Chondrocyte (in vitro differentiated cells): ENCODE measurements around the gene KRTAP10-11. TPM values are rescaled to one million over a fixed set of nuclear protein-coding genes. Genes with fewer than 3 reads are reported as not detected.

Experiments used
- DNase-seq: peaks from one replicate; pipeline ENCODE4 v3.0.0; 2021; ENCODE audit warnings: mixed read lengths, low spot score
- H3K27ac Mint-ChIP-seq: one replicate; pipeline ENCODE4 v1.8.0; 2021; ENCODE audit warnings: mild to moderate bottlenecking, moderate library complexity, mixed read lengths; ENCODE audit not compliant: unreplicated experiment
- H3K27me3 Mint-ChIP-seq: 2 replicates; pipeline ENCODE4 v1.8.0; 2021; ENCODE audit warnings: low read depth, mixed read lengths
- H3K36me3 Mint-ChIP-seq: 2 replicates; pipeline ENCODE4 v1.8.0; 2021; ENCODE audit warnings: low read depth, mixed read lengths
- H3K4me1 Mint-ChIP-seq: 2 replicates; pipeline ENCODE4 v1.8.0; 2021; ENCODE audit warnings: low read depth, mild to moderate bottlenecking, mixed read lengths
- H3K4me3 Mint-ChIP-seq: one replicate; pipeline ENCODE4 v1.8.0; 2021; ENCODE audit warnings: mild to moderate bottlenecking, moderate library complexity, mixed read lengths; ENCODE audit not compliant: unreplicated experiment
- H3K9me3 Mint-ChIP-seq: 2 replicates; pipeline ENCODE4 v1.8.0; 2021; ENCODE audit warnings: low read depth, mixed read lengths
- total RNA-seq: library from RNA; stranded (reverse); gene quantifications from 3 replicates; pipeline ENCODE4 v1.2.1, GENCODE V29; 2021
- TF ChIP-seq, protein P1 (sequence below): fragments of 200-600 bp; sonication (generic); IDR thresholded peaks from 2 replicates; pipeline ENCODE4 v1.5.0; 2021; ENCODE audit warnings: antibody characterized with exemption, mild to moderate bottlenecking, moderate library complexity

The KRTAP10-11 gene
- total RNA-seq, 1 donor from 2014 or later, result not detected

DNA sequence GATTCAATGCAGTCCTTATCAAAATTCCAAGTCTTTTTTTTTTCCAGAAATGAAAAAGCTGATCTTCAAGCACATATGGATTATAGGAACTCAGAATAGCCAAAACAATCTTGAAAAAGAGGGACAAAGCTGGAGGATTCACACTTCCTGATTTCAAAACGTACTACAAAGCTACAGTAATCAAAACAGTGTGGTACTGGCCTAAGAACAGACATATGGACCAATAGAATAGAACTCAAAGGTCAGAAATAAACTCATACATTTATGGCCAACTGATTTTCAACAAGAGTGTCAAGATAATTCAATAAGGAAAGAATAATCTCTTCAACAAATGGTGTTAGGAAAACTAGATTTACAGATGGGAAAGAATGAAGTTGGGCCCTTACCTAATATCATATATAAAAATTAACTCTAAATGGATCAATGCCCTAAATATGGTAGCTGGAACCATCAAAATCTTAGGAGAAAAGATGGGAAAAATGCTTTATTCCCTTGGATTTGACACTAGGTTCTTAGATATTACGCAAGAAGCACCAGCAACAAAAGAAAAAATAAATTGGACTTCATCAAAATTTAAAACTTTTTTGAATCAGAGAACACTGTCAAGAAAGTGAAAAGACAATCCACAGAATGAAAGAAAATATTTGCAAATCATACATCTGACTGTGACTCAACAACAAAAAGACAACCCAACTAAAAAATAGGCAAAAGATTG, 46.7 kb downstream of the KRTAP10-11 start:
- no peak overlapping the region for H3K27ac Mint-ChIP-seq
- no peak for DNase-seq
- peaks cover 5% of the 10 kb centered on the region for H3K36me3 Mint-ChIP-seq
- H3K4me1 Mint-ChIP-seq, result peaks cover 9% of the 10 kb centered on the region
- no peak overlapping the region for H3K4me3 Mint-ChIP-seq
- H3K27me3 Mint-ChIP-seq, result peaks cover 48% of the 10 kb centered on the region
- peaks cover 19% of the 10 kb centered on the region for H3K9me3 Mint-ChIP-seq
- TF ChIP-seq, protein P1, sequence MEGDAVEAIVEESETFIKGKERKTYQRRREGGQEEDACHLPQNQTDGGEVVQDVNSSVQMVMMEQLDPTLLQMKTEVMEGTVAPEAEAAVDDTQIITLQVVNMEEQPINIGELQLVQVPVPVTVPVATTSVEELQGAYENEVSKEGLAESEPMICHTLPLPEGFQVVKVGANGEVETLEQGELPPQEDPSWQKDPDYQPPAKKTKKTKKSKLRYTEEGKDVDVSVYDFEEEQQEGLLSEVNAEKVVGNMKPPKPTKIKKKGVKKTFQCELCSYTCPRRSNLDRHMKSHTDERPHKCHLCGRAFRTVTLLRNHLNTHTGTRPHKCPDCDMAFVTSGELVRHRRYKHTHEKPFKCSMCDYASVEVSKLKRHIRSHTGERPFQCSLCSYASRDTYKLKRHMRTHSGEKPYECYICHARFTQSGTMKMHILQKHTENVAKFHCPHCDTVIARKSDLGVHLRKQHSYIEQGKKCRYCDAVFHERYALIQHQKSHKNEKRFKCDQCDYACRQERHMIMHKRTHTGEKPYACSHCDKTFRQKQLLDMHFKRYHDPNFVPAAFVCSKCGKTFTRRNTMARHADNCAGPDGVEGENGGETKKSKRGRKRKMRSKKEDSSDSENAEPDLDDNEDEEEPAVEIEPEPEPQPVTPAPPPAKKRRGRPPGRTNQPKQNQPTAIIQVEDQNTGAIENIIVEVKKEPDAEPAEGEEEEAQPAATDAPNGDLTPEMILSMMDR, result no peak

DNA sequence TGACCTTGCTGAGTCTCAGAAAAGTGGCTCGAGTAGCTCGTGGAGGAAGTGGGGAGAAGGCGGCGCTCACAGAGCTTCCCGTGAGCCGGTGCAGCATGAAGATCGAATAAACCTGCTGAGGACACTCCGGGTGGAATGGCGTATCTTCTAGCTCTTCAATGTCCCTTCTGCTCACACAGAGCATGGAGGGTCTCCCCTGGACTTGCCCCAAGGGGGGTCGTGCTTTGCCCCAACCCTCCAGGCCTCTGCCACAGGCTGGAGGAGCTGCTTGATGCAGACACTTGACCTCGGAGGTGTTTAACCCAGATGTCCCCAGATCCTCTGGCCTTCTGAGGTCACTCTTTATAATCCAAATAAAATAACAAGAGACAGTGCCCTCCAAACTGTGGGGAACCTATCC, 48.6 kb downstream of the KRTAP10-11 start:
- no peak for DNase-seq
- TF ChIP-seq, protein P1, result no peak
- H3K36me3 Mint-ChIP-seq, result peaks cover 5% of the 10 kb centered on the region
- H3K27ac Mint-ChIP-seq, result no peak overlapping the region
- peaks cover 17% of the 10 kb centered on the region for H3K4me1 Mint-ChIP-seq
- no peak overlapping the region for H3K4me3 Mint-ChIP-seq
- H3K9me3 Mint-ChIP-seq, result peaks cover 19% of the 10 kb centered on the region
- peaks cover 53% of the 10 kb centered on the region for H3K27me3 Mint-ChIP-seq

DNA sequence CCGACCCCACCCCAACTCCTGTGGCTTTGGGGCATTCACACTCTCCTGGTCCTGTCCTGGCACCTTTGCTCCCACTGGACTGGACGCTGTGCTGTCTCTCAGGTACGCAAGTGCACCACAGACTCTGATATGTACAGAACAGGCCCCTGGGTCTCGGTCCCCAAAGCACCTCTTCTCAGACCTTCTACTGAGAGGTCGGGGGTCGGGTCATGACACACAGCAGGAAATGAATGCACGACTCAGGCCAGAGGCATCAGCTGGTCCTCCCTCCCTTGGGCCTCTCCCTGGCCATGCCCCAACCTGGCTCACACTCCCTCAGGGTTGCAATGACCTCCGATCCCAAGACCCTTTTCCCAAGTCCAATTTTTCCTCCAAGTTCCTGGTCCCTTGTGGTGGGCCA, 49.0 kb downstream of the KRTAP10-11 start:
- no peak for DNase-seq
- Mint-ChIP-seq H3K4me1 (peaks cover 17% of the 10 kb centered on the region), H3K36me3 (peaks cover 5% of the 10 kb centered on the region), H3K9me3 (peaks cover 19% of the 10 kb centered on the region), H3K27ac (no peak overlapping the region), H3K4me3 (no peak overlapping the region), H3K27me3 (peaks cover 54% of the 10 kb centered on the region)
- TF ChIP-seq, protein P1, result no peak

DNA sequence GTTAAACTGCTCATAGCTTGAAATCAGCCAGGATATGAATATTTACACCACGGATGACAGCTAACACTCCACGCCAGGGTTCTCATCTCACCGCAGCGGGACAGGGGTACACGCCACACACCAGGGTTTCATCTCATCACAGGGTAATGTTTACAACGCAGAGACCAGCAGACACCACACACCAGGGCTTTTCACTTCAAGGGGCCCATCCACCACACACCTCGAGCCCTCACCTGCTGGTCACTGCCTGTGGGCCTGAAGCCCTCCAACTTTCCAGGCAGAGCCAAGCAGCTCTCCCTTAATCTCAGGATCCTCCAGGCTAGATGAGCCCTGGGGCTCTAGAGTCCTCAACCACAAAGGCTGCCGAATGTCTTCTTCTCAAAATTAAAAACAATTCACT, 49.4 kb downstream of the KRTAP10-11 start:
- H3K4me1 Mint-ChIP-seq, result peaks cover 17% of the 10 kb centered on the region
- TF ChIP-seq, protein P1, result no peak
- no peak for DNase-seq
- peaks cover 5% of the 10 kb centered on the region for H3K36me3 Mint-ChIP-seq
- H3K27ac Mint-ChIP-seq, result no peak overlapping the region
- no peak overlapping the region for H3K4me3 Mint-ChIP-seq
- H3K9me3 Mint-ChIP-seq, result peaks cover 19% of the 10 kb centered on the region
- peaks cover 51% of the 10 kb centered on the region for H3K27me3 Mint-ChIP-seq

DNA sequence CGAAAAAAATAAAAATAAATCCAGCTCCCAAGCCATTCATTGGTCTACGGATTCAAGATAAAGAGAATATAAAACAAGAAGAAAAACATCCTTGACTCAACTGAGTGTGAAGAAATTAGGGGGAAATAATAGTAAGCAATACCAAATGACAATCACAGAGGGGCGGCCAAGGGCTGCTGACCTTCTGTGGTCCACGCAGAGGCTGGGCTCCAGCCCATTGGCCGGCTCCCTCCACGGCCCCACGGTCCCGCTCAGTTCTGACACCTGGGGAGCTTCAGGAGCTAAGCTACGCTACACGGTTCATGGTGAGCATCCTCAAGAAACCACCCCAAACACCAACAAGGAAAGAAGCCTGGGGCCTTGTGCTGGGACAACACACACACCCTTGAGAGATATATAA, 50.4 kb downstream of the KRTAP10-11 start:
- Mint-ChIP-seq H3K4me1 (peaks cover 17% of the 10 kb centered on the region), H3K9me3 (peaks cover 19% of the 10 kb centered on the region), H3K27me3 (peaks cover 54% of the 10 kb centered on the region), H3K36me3 (peaks cover 5% of the 10 kb centered on the region), H3K27ac (no peak overlapping the region), H3K4me3 (no peak overlapping the region)
- TF ChIP-seq, protein P1, result no peak
- DNase-seq, result no peak

Other genes with a start within 250 kb of the KRTAP10-11 start
- gene LRRC3, start 190.9 kb upstream of the KRTAP10-11 start, total RNA-seq, result 3.3 to 8.0 TPM (median 7.4 TPM) in 3 replicates
- gene KRTAP10-1, start 106.2 kb upstream of the KRTAP10-11 start, total RNA-seq, result not detected in 3 replicates
- gene KRTAP10-2, start 94.9 kb upstream of the KRTAP10-11 start, total RNA-seq, result not detected in 3 replicates
- gene KRTAP10-3, start 87.6 kb upstream of the KRTAP10-11 start, total RNA-seq, result not detected in 3 replicates
- gene KRTAP10-4, start 72.7 kb upstream of the KRTAP10-11 start, total RNA-seq, result not detected in 3 replicates
- not detected in 3 replicates for gene KRTAP10-5, start 65.8 kb upstream of the KRTAP10-11 start, total RNA-seq
- gene KRTAP10-6, start 53.9 kb upstream of the KRTAP10-11 start, total RNA-seq, result not detected in 3 replicates
- gene KRTAP10-7, start 45.8 kb upstream of the KRTAP10-11 start, total RNA-seq, result not detected in 3 replicates
- gene KRTAP10-8, start 34.3 kb upstream of the KRTAP10-11 start, total RNA-seq, result not detected in 3 replicates
- gene KRTAP10-9, start 19.3 kb upstream of the KRTAP10-11 start, total RNA-seq, result not detected in 3 replicates
- not detected in 3 replicates for gene KRTAP10-10, start 9.1 kb upstream of the KRTAP10-11 start, total RNA-seq
- not detected in 3 replicates for gene KRTAP12-4, start 8.2 kb downstream of the KRTAP10-11 start, total RNA-seq
- gene KRTAP12-3, start 11.5 kb downstream of the KRTAP10-11 start, total RNA-seq, result not detected in 3 replicates
- gene KRTAP12-2, start 20.5 kb downstream of the KRTAP10-11 start, total RNA-seq, result not detected in 3 replicates
- not detected in 3 replicates for gene KRTAP12-1, start 35.7 kb downstream of the KRTAP10-11 start, total RNA-seq
- not detected in 3 replicates for gene KRTAP10-12, start 50.8 kb downstream of the KRTAP10-11 start, total RNA-seq
- 0.15 to 0.38 TPM in 2 of 3 replicates, not detected in the other for gene TSPEAR, start 65.2 kb downstream of the KRTAP10-11 start, total RNA-seq
- 48.5 to 75.5 TPM (median 54.8 TPM) in 3 replicates for gene UBE2G2, start 155.4 kb downstream of the KRTAP10-11 start, total RNA-seq
- gene SUMO3, start 171.6 kb downstream of the KRTAP10-11 start, total RNA-seq, result 51.3 to 60.3 TPM (median 52.3 TPM) in 3 replicates
- 225 to 333 TPM (median 329 TPM) in 3 replicates for gene PTTG1IP, start 227.3 kb downstream of the KRTAP10-11 start, total RNA-seq